Measurements from ENCODE around the gene ADCY3. TPM values are rescaled to one million over a fixed set of nuclear protein-coding genes. Genes with fewer than 3 reads are reported as not detected.

ADCY3 gene
- polyA plus RNA-seq, 3 donors = 2.5 to 9.3 (median 3.5) TPM

DNA sequence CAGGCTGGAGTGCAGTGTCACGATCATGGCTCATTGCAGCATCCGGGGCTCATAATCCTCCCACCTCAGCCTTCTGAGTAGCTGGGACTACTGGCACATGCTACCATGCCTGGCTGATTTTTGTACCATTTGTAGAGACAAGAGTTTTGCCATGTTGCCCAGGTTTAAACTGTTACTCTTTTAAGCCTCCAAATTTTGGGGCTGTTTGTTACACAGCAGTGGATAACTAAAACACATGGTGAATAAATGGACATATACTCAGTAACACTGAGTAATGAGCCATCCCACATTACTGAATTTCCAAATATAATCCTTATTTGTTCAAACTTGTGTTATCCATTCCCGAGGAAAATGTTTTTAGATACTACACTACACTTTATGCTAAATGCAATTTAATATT lies 9.8 kb downstream of the ADCY3 start:
- no peaks in the 10 kb centered on the region for H3K4me1 ChIP-seq (ENCODE audit: control insufficient read depth in 1 of 2, insufficient read depth in 2 of 2, low read length in 2 of 2)
- H3K27ac ChIP-seq (ENCODE audit: low read depth in 1 of 2, low read length in 2 of 2) = no peak overlapping the region
- H4K20me1 ChIP-seq (ENCODE audit: insufficient read depth, low read length) = no peaks in the 10 kb centered on the region
- no CpG with 5 or more reads among the region's 3 CpGs for WGBS (ENCODE audit: insufficient coverage)
- Mint-ChIP-seq H3K27me3 (ENCODE audit: low read depth in 3 of 3) (peaks cover 0 to 5% (median 0%) of the 10 kb centered on the region in 3 donors), H3K36me3 (peaks cover 11 to 15% of the 10 kb centered on the region in 2 donors), H3K27ac (no peak overlapping the region), H3K4me1 (peaks cover 8% of the 10 kb centered on the region), H3K4me3 (no peak overlapping the region), H3K9me3 (peaks cover 5 to 10% (median 7%) of the 10 kb centered on the region in 7 donors)
- no peak for DNase-seq
- H2AFZ ChIP-seq (ENCODE audit: insufficient read depth, low read depth, low read length, poor library complexity, severe bottlenecking) = no peak overlapping the region
- TF ChIP-seq, protein P1, sequence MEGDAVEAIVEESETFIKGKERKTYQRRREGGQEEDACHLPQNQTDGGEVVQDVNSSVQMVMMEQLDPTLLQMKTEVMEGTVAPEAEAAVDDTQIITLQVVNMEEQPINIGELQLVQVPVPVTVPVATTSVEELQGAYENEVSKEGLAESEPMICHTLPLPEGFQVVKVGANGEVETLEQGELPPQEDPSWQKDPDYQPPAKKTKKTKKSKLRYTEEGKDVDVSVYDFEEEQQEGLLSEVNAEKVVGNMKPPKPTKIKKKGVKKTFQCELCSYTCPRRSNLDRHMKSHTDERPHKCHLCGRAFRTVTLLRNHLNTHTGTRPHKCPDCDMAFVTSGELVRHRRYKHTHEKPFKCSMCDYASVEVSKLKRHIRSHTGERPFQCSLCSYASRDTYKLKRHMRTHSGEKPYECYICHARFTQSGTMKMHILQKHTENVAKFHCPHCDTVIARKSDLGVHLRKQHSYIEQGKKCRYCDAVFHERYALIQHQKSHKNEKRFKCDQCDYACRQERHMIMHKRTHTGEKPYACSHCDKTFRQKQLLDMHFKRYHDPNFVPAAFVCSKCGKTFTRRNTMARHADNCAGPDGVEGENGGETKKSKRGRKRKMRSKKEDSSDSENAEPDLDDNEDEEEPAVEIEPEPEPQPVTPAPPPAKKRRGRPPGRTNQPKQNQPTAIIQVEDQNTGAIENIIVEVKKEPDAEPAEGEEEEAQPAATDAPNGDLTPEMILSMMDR (IDR thresholded peaks at IDR 0.05) = no peak
- peaks cover 0 to 3% of the 10 kb centered on the region in 2 donors for H3K9me3 ChIP-seq (replicated peaks in 1 of 2; ENCODE audit: control insufficient read depth in 1 of 2, insufficient read depth in 1 of 2, low read length in 2 of 2)
- intact Hi-C loops (cut with micrococcal nuclease) = no loop called here
- no peak overlapping the region for H3K9ac ChIP-seq (ENCODE audit: insufficient read depth, low read length, poor library complexity, severe bottlenecking)
- H3K36me3 ChIP-seq (replicated peaks in 1 of 2; ENCODE audit: control insufficient read depth in 1 of 2, insufficient read depth in 2 of 2, low read length in 2 of 2) = no peaks in the 10 kb centered on the region
- H3K4me2 ChIP-seq (replicated peaks; ENCODE audit: extremely low read depth, low read length, poor library complexity, severe bottlenecking) = no peak overlapping the region
- H3K27me3 ChIP-seq (ENCODE audit: control insufficient read depth in 2 of 2, insufficient read depth in 2 of 2, low read length in 2 of 2) = no peaks in the 10 kb centered on the region
- H3K4me3 ChIP-seq (replicated peaks in 1 of 3; ENCODE audit: low read depth in 2 of 3, low read length in 3 of 3) = no peak overlapping the region
- no peaks in the 10 kb centered on the region for H3K79me2 ChIP-seq (ENCODE audit: insufficient read depth, low read length)

DNA sequence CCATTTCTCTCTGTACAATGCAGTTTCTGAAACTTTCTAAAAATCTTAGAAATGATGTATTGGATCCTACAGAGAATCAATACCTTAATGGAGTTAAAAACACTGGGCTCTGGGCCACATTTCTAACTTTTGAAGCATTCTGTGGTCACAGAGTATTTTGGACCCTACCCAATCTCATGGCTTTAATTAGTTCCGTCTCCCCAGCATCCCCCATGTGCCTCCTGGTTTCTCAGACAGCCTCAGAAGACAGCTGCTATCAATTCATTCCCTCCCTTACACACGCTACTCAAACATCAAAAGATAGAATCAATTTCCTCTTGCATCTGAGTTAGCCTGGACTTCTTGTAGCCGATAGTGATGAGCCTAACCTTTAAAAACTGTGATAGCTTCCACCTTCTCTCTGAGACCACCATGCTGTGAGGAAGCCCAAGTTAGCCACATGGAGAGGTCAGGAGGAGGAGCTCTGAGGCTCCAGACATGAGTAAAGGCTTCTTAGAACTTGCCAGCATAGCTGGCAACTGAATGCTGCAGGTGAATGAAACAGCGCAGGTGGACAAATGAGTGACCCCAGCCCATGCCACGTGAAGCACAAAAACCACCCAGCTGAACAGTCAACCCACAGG lies 10.4 kb downstream of the ADCY3 start:
- H3K27ac ChIP-seq (ENCODE audit: low read depth in 1 of 2, low read length in 2 of 2) = no peak overlapping the region
- H3K36me3 Mint-ChIP-seq = peaks cover 10 to 11% of the 10 kb centered on the region in 2 donors

More for the DNA sequence above, 10.4 kb downstream of the ADCY3 start:
- H3K4me1 Mint-ChIP-seq = peaks cover 8% of the 10 kb centered on the region
- no peak overlapping the region for H2AFZ ChIP-seq (ENCODE audit: insufficient read depth, low read depth, low read length, poor library complexity, severe bottlenecking)
- H3K79me2 ChIP-seq (ENCODE audit: insufficient read depth, low read length) = no peaks in the 10 kb centered on the region
- H3K9me3 Mint-ChIP-seq = peaks cover 5 to 10% (median 7%) of the 10 kb centered on the region in 7 donors
- no peaks in the 10 kb centered on the region for H3K27me3 ChIP-seq (ENCODE audit: control insufficient read depth in 2 of 2, insufficient read depth in 2 of 2, low read length in 2 of 2)
- H3K9ac ChIP-seq (ENCODE audit: insufficient read depth, low read length, poor library complexity, severe bottlenecking) = no peak overlapping the region
- no peak overlapping the region for H3K4me3 Mint-ChIP-seq
- WGBS (ENCODE audit: insufficient coverage) = 100% methylated on average over 3 of the region's 5 CpGs
- no peak for DNase-seq
- no peaks in the 10 kb centered on the region for H3K36me3 ChIP-seq (replicated peaks in 1 of 2; ENCODE audit: control insufficient read depth in 1 of 2, insufficient read depth in 2 of 2, low read length in 2 of 2)
- H3K27me3 Mint-ChIP-seq (ENCODE audit: low read depth in 3 of 3) = peaks cover 0 to 2% (median 0%) of the 10 kb centered on the region in 3 donors
- intact Hi-C loops (cut with micrococcal nuclease) = no loop called here
- H3K4me1 ChIP-seq (ENCODE audit: control insufficient read depth in 1 of 2, insufficient read depth in 2 of 2, low read length in 2 of 2) = no peaks in the 10 kb centered on the region
- TF ChIP-seq, protein P1 (IDR thresholded peaks at IDR 0.05) = no peak
- no peak overlapping the region for H3K4me2 ChIP-seq (replicated peaks; ENCODE audit: extremely low read depth, low read length, poor library complexity, severe bottlenecking)
- H3K4me3 ChIP-seq (replicated peaks in 1 of 3; ENCODE audit: low read depth in 2 of 3, low read length in 3 of 3) = no peak overlapping the region
- peaks cover 0 to 3% of the 10 kb centered on the region in 2 donors for H3K9me3 ChIP-seq (replicated peaks in 1 of 2; ENCODE audit: control insufficient read depth in 1 of 2, insufficient read depth in 1 of 2, low read length in 2 of 2)
- H3K27ac Mint-ChIP-seq = no peak overlapping the region
- no peaks in the 10 kb centered on the region for H4K20me1 ChIP-seq (ENCODE audit: insufficient read depth, low read length)
